B cell (primary cell): ENCODE measurements around the gene UNC5B.

Experiments used
- EZH2 ChIP-seq: IDR thresholded peaks from 2 replicates; pipeline ENCODE4 v1.6.1; 2012; ENCODE audit warnings: borderline replicate concordance, low read depth, mild to moderate bottlenecking, moderate library complexity, low read length; ENCODE audit not compliant: insufficient read depth, poor library complexity, severe bottlenecking
- TF ChIP-seq, protein P1 (sequence below): fragments of 200-600 bp; IDR thresholded peaks from one replicate; pipeline ENCODE4 v1.8.0; 2022; ENCODE audit warnings: antibody characterized with exemption, mild to moderate bottlenecking

- TF ChIP-seq, protein P1, sequence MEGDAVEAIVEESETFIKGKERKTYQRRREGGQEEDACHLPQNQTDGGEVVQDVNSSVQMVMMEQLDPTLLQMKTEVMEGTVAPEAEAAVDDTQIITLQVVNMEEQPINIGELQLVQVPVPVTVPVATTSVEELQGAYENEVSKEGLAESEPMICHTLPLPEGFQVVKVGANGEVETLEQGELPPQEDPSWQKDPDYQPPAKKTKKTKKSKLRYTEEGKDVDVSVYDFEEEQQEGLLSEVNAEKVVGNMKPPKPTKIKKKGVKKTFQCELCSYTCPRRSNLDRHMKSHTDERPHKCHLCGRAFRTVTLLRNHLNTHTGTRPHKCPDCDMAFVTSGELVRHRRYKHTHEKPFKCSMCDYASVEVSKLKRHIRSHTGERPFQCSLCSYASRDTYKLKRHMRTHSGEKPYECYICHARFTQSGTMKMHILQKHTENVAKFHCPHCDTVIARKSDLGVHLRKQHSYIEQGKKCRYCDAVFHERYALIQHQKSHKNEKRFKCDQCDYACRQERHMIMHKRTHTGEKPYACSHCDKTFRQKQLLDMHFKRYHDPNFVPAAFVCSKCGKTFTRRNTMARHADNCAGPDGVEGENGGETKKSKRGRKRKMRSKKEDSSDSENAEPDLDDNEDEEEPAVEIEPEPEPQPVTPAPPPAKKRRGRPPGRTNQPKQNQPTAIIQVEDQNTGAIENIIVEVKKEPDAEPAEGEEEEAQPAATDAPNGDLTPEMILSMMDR: no peak
- no peak for TF ChIP-seq EZH2
Measured at GRCh38 chr10:71326464-71326881, 114.1 kb downstream of the UNC5B start.
